ENCODE results near the gene LAMB1. TPM values are rescaled to one million over a fixed set of nuclear protein-coding genes. Genes with fewer than 3 reads are reported as not detected.

LAMB1 gene
- total RNA-seq, 2 experiments from 2014 or later: 0.17 TPM; not detected in 1

GRCh38 chr7:107940951-107941350, 62.0 kb downstream of the LAMB1 start:
- Histone ChIP-seq H4K20me1 (ENCODE audit: insufficient read depth, low read length) (no peaks in the 10 kb centered on the region), H3K4me1 (ENCODE audit: insufficient read depth, low read length, poor library complexity, severe bottlenecking) (no peaks in the 10 kb centered on the region), H3K9me3 (ENCODE audit: low read length) (no peaks in the 10 kb centered on the region), H3K4me3 (ENCODE audit: low read depth, low read length, poor library complexity, severe bottlenecking) (no peak overlapping the region), H3K27ac (ENCODE audit: low read depth, low read length, poor library complexity, severe bottlenecking) (no peak overlapping the region), H3K4me2 (ENCODE audit: low read length) (no peak overlapping the region), H2AFZ (ENCODE audit: low read length) (no peak overlapping the region), H3K9me2 (ENCODE audit: insufficient read depth, low read length) (no peaks in the 10 kb centered on the region), H3K36me3 (ENCODE audit: insufficient read depth, low read length) (no peaks in the 10 kb centered on the region), H3K79me2 (ENCODE audit: insufficient read depth, low read depth, low read length) (no peaks in the 10 kb centered on the region)
- no peak for DNase-seq (ENCODE audit: low spot score)
- POLR2A ChIA-PET: interaction anchor here (0.6 kb wide), 1 partner anchor 7 kb away, joined by 4 read pairs; no protein-coding TSS in a partner anchor
- BruUV-seq (replicated peaks): no TSS peak
- CTCF ChIA-PET (ENCODE audit: unreplicated experiment): no interaction called here
- intact Hi-C loops (cut with micrococcal nuclease; ENCODE audit: unreplicated experiment): no loop called here
- no peak for TF ChIP-seq CTCF (conservative IDR thresholded peaks at IDR 0.05; ENCODE audit: low read length)
- TF ChIP-seq EZH2phosphoT487 (IDR thresholded peaks at IDR 0.05; ENCODE audit: borderline replicate concordance, low read depth, low read length): no peak

GRCh38 chr7:107939573-107940489, 63.1 kb downstream of the LAMB1 start:
- no TSS peak for BruUV-seq (replicated peaks)
- CTCF ChIA-PET (ENCODE audit: unreplicated experiment): interaction anchor here (0.6 kb wide), 1 partner anchor 16 kb away, joined by 3 read pairs; no protein-coding TSS in a partner anchor
- intact Hi-C loops (cut with micrococcal nuclease; ENCODE audit: unreplicated experiment): no loop called here
- Histone ChIP-seq H3K36me3 (ENCODE audit: insufficient read depth, low read length) (no peaks in the 10 kb centered on the region), H2AFZ (ENCODE audit: low read length) (no peak overlapping the region), H3K4me1 (ENCODE audit: insufficient read depth, low read length, poor library complexity, severe bottlenecking) (no peaks in the 10 kb centered on the region), H3K4me3 (ENCODE audit: low read depth, low read length, poor library complexity, severe bottlenecking) (no peak overlapping the region), H3K9me3 (ENCODE audit: low read length) (no peaks in the 10 kb centered on the region), H3K27ac (ENCODE audit: low read depth, low read length, poor library complexity, severe bottlenecking) (no peak overlapping the region), H3K4me2 (ENCODE audit: low read length) (no peak overlapping the region), H3K79me2 (ENCODE audit: insufficient read depth, low read depth, low read length) (no peaks in the 10 kb centered on the region), H4K20me1 (ENCODE audit: insufficient read depth, low read length) (no peaks in the 10 kb centered on the region), H3K9me2 (ENCODE audit: insufficient read depth, low read length) (no peaks in the 10 kb centered on the region)
- POLR2A ChIA-PET: no interaction called here
- no peak for DNase-seq (ENCODE audit: low spot score)
- TF ChIP-seq EZH2phosphoT487 (IDR thresholded peaks at IDR 0.05; ENCODE audit: borderline replicate concordance, low read depth, low read length) (no peak), CTCF (conservative IDR thresholded peaks at IDR 0.05; ENCODE audit: low read length) (no peak)
